Measurements from ENCODE around the gene CCL4. TPM values are rescaled to one million over a fixed set of nuclear protein-coding genes. Genes with fewer than 3 reads are reported as not detected.

The CCL4 gene
- total RNA-seq, 1 experiment from 2014 or later: not detected

- DNase-seq (ENCODE audit: unreplicated experiment): no peak
- Mint-ChIP-seq H3K36me3 (ENCODE audit: insufficient read depth, unreplicated experiment) (no peaks in the 10 kb centered on the region), H3K4me3 (ENCODE audit: unreplicated experiment) (no peak overlapping the region), H3K27ac (ENCODE audit: low read depth, unreplicated experiment) (no peak overlapping the region), H3K9me3 (ENCODE audit: unreplicated experiment) (no peaks in the 10 kb centered on the region), H3K27me3 (ENCODE audit: insufficient read depth, unreplicated experiment) (peaks cover 42% of the 10 kb centered on the region), H3K4me1 (ENCODE audit: insufficient read depth, unreplicated experiment) (no peaks in the 10 kb centered on the region)
- CTCF ChIA-PET: interaction anchor here (0.9 to 11.6 kb wide), 5 partner anchors 14 to 341 kb away, joined by 3 to 284 read pairs (median 3); no protein-coding TSS in a partner anchor
- intact Hi-C loops (cut with micrococcal nuclease): no loop called here
- no TSS peak for BruUV-seq (replicated peaks)
- TF ChIP-seq CTCF (IDR thresholded peaks at IDR 0.05; ENCODE audit: unreplicated experiment): no peak
- POLR2A ChIA-PET: no interaction called here
These were observed 39.2 kb downstream of the CCL4 start for GRCh38 chr17:36142806-36143205.

- Mint-ChIP-seq H3K4me1 (ENCODE audit: insufficient read depth, unreplicated experiment) (peaks cover 4% of the 10 kb centered on the region), H3K9me3 (ENCODE audit: unreplicated experiment) (no peaks in the 10 kb centered on the region), H3K4me3 (ENCODE audit: unreplicated experiment) (no peak overlapping the region), H3K36me3 (ENCODE audit: insufficient read depth, unreplicated experiment) (no peaks in the 10 kb centered on the region), H3K27me3 (ENCODE audit: insufficient read depth, unreplicated experiment) (peaks cover 47% of the 10 kb centered on the region), H3K27ac (ENCODE audit: low read depth, unreplicated experiment) (no peak overlapping the region)
- CTCF ChIA-PET: interaction anchor here (0.9 to 11.6 kb wide), 5 partner anchors 13 to 197 kb away, joined by 3 to 284 read pairs (median 3); no protein-coding TSS in a partner anchor
- no peak for DNase-seq (ENCODE audit: unreplicated experiment)
- TF ChIP-seq CTCF (IDR thresholded peaks at IDR 0.05; ENCODE audit: unreplicated experiment): no peak
- intact Hi-C loops (cut with micrococcal nuclease): no loop called here
- BruUV-seq (replicated peaks): no TSS peak
- POLR2A ChIA-PET: no interaction called here
These were observed 40.4 kb downstream of the CCL4 start for GRCh38 chr17:36144014-36144413.

- TF ChIP-seq CTCF (IDR thresholded peaks at IDR 0.05; ENCODE audit: unreplicated experiment): no peak
- H3K4me3 Mint-ChIP-seq (ENCODE audit: unreplicated experiment): no peak overlapping the region
- intact Hi-C loops (cut with micrococcal nuclease): no loop called here
- CTCF ChIA-PET: interaction anchor here (0.7 to 11.6 kb wide), 6 partner anchors 9 to 197 kb away, joined by 3 to 284 read pairs (median 6); no protein-coding TSS in a partner anchor
- peaks cover 58% of the 10 kb centered on the region for H3K27me3 Mint-ChIP-seq (ENCODE audit: insufficient read depth, unreplicated experiment)
- DNase-seq (ENCODE audit: unreplicated experiment): no peak
- H3K9me3 Mint-ChIP-seq (ENCODE audit: unreplicated experiment): no peaks in the 10 kb centered on the region
- no peaks in the 10 kb centered on the region for H3K36me3 Mint-ChIP-seq (ENCODE audit: insufficient read depth, unreplicated experiment)
- H3K4me1 Mint-ChIP-seq (ENCODE audit: insufficient read depth, unreplicated experiment): peaks cover 10% of the 10 kb centered on the region
- H3K27ac Mint-ChIP-seq (ENCODE audit: low read depth, unreplicated experiment): no peak overlapping the region
- BruUV-seq (replicated peaks): no TSS peak
- POLR2A ChIA-PET: no interaction called here
These were observed 41.5 kb downstream of the CCL4 start for GRCh38 chr17:36144981-36145729.

GRCh38 chr17:36147601-36148000 is 44.0 kb downstream of the CCL4 start:
- H3K36me3 Mint-ChIP-seq (ENCODE audit: insufficient read depth, unreplicated experiment): no peaks in the 10 kb centered on the region
- CTCF ChIA-PET: interaction anchor here (0.9 to 11.6 kb wide), 10 partner anchors 9 to 231 kb away, joined by 4 to 284 read pairs (median 10); no protein-coding TSS in a partner anchor
- BruUV-seq (replicated peaks): no TSS peak

More at GRCh38 chr17:36147601-36148000, 44.0 kb downstream of the CCL4 start:
- no peak for DNase-seq (ENCODE audit: unreplicated experiment)
- H3K9me3 Mint-ChIP-seq (ENCODE audit: unreplicated experiment): no peaks in the 10 kb centered on the region
- POLR2A ChIA-PET: interaction anchor here (0.8 to 1.8 kb wide), 2 partner anchors 174 to 175 kb away, joined by 3 to 4 read pairs; no protein-coding TSS in a partner anchor
- intact Hi-C loops (cut with micrococcal nuclease): no loop called here
- H3K27me3 Mint-ChIP-seq (ENCODE audit: insufficient read depth, unreplicated experiment): peaks cover 65% of the 10 kb centered on the region
- H3K27ac Mint-ChIP-seq (ENCODE audit: low read depth, unreplicated experiment): no peak overlapping the region
- peaks cover 10% of the 10 kb centered on the region for H3K4me1 Mint-ChIP-seq (ENCODE audit: insufficient read depth, unreplicated experiment)
- H3K4me3 Mint-ChIP-seq (ENCODE audit: unreplicated experiment): no peak overlapping the region
- no peak for TF ChIP-seq CTCF (IDR thresholded peaks at IDR 0.05; ENCODE audit: unreplicated experiment)
